A549 (cell line): ENCODE results near the gene AP2A2.

Source experiments
- CHD2 ChIP-seq: fragments of 150-350 bp; IDR thresholded peaks from 2 replicates; pipeline ENCODE4 v1.6.1; 2014; ENCODE audit warnings: low read length; ENCODE audit not compliant: partially characterized antibody
- CHD4 ChIP-seq: fragments of 200-600 bp; sonication (generic); IDR thresholded peaks from 2 replicates; pipeline ENCODE4 v1.6.1; 2016; ENCODE audit warnings: antibody characterized with exemption, mild to moderate bottlenecking, borderline replicate concordance
- JUN ChIP-seq, 2 experiments: fragments of >200 bp; sonication (Bioruptor Twin); formaldehyde crosslinking; IDR thresholded peaks; 2 replicates in 1 of 2; 3 replicates in 1 of 2; pipeline ENCODE4 v1.6.1; 2016 to 2017
- MAZ ChIP-seq: fragments of 150-350 bp; IDR thresholded peaks from 2 replicates; pipeline ENCODE4 v1.6.1; 2014; ENCODE audit warnings: antibody characterized with exemption, low read depth, low read length, borderline replicate concordance
- NFE2L2 ChIP-seq: fragments of 150-350 bp; conservative IDR thresholded peaks from 2 replicates; pipeline ENCODE4 v1.6.1; 2014; ENCODE audit warnings: low read length
- NR3C1 ChIP-seq: fragments of >200 bp; sonication (Bioruptor Twin); formaldehyde crosslinking; IDR thresholded peaks from 3 replicates; pipeline ENCODE4 v1.6.1; 2017
- PHF8 ChIP-seq: fragments of 200-600 bp; sonication (generic); IDR thresholded peaks from 2 replicates; pipeline ENCODE4 v1.6.1; 2016; ENCODE audit warnings: low read depth, mild to moderate bottlenecking, antibody characterized with exemption, moderate library complexity, borderline replicate concordance
- RCOR1 ChIP-seq: fragments of 150-350 bp; IDR thresholded peaks from 2 replicates; pipeline ENCODE4 v1.6.1; 2014; ENCODE audit warnings: antibody characterized with exemption, low read length, low read depth
- ZFP36 ChIP-seq: fragments of 450-650 bp; IDR thresholded peaks from 2 replicates; pipeline ENCODE4 v1.6.1; 2014; ENCODE audit warnings: borderline replicate concordance; ENCODE audit not compliant: partially characterized antibody
- TF ChIP-seq, protein P1 (sequence below): fragments of >200 bp; sonication (Bioruptor Twin); formaldehyde crosslinking; IDR thresholded peaks from 3 replicates; pipeline ENCODE4 v1.5.1; 2016
- TF ChIP-seq, protein P2 (sequence below): fragments of 450-650 bp; IDR thresholded peaks from 2 replicates; pipeline ENCODE4 v1.6.1; 2014; ENCODE audit warnings: antibody characterized with exemption
- TF ChIP-seq, protein P3 (sequence below): fragments of 150-350 bp; IDR thresholded peaks from 2 replicates; pipeline ENCODE4 v1.6.1; 2014; ENCODE audit warnings: low read depth, mild to moderate bottlenecking, low read length

GRCh38 chr11:927871-928270 is 2.2 kb downstream of the AP2A2 start:
- TF ChIP-seq JUN (IDR thresholded peaks at IDR 0.05) (no peak), RCOR1 (no peak), ZFP36 (no peak), MAZ (no peak), NFE2L2 (no peak), CHD4 (no peak), NR3C1 (no peak), CHD2 (no peak), PHF8 (no peak)
- TF ChIP-seq, protein P1, sequence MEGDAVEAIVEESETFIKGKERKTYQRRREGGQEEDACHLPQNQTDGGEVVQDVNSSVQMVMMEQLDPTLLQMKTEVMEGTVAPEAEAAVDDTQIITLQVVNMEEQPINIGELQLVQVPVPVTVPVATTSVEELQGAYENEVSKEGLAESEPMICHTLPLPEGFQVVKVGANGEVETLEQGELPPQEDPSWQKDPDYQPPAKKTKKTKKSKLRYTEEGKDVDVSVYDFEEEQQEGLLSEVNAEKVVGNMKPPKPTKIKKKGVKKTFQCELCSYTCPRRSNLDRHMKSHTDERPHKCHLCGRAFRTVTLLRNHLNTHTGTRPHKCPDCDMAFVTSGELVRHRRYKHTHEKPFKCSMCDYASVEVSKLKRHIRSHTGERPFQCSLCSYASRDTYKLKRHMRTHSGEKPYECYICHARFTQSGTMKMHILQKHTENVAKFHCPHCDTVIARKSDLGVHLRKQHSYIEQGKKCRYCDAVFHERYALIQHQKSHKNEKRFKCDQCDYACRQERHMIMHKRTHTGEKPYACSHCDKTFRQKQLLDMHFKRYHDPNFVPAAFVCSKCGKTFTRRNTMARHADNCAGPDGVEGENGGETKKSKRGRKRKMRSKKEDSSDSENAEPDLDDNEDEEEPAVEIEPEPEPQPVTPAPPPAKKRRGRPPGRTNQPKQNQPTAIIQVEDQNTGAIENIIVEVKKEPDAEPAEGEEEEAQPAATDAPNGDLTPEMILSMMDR = no peak
- TF ChIP-seq, protein P2, sequence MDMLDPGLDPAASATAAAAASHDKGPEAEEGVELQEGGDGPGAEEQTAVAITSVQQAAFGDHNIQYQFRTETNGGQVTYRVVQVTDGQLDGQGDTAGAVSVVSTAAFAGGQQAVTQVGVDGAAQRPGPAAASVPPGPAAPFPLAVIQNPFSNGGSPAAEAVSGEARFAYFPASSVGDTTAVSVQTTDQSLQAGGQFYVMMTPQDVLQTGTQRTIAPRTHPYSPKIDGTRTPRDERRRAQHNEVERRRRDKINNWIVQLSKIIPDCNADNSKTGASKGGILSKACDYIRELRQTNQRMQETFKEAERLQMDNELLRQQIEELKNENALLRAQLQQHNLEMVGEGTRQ = no peak
- TF ChIP-seq, protein P3, sequence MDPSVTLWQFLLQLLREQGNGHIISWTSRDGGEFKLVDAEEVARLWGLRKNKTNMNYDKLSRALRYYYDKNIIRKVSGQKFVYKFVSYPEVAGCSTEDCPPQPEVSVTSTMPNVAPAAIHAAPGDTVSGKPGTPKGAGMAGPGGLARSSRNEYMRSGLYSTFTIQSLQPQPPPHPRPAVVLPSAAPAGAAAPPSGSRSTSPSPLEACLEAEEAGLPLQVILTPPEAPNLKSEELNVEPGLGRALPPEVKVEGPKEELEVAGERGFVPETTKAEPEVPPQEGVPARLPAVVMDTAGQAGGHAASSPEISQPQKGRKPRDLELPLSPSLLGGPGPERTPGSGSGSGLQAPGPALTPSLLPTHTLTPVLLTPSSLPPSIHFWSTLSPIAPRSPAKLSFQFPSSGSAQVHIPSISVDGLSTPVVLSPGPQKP = no peak
